Nephron (organoid): ENCODE measurements around the gene CCNL1.
"Not testable (repeated sequence)": the region's sequence is repeated elsewhere in the genome, so short reads cannot be mapped to it uniquely, and the experiment has no call there.

ENCODE experiments used
- H3K27ac Mint-ChIP-seq, 3 experiments: 2 replicates each; pipeline ENCODE4 v1.8.0; 2020; ENCODE audit warnings: mixed read lengths in 3 of 3, mild to moderate bottlenecking in 2 of 3, moderate library complexity in 1 of 3
- H3K27me3 Mint-ChIP-seq: 2 replicates; pipeline ENCODE4 v1.8.0; 2021; ENCODE audit warnings: low read depth, mild to moderate bottlenecking, moderate library complexity, mixed read lengths
- H3K36me3 Mint-ChIP-seq: 2 replicates; pipeline ENCODE4 v1.8.0; 2020; ENCODE audit warnings: low read depth, mixed read lengths
- H3K4me1 Mint-ChIP-seq: 2 replicates; pipeline ENCODE4 v1.8.0; 2020; ENCODE audit warnings: mixed read lengths
- H3K4me3 Mint-ChIP-seq, 3 experiments: 2 replicates each; pipeline ENCODE4 v1.8.0; 2020; ENCODE audit warnings: mild to moderate bottlenecking in 3 of 3, mixed read lengths in 3 of 3, moderate library complexity in 2 of 3
- H3K9me3 Mint-ChIP-seq: 2 replicates; pipeline ENCODE4 v1.8.0; 2020; ENCODE audit warnings: mixed read lengths
- CTCF ChIP-seq, 3 experiments: fragments of 200-600 bp; sonication (generic); IDR thresholded peaks; one replicate each; pipeline ENCODE4 v1.5.0; 2021; ENCODE audit warnings: antibody characterized with exemption in 3 of 3; ENCODE audit not compliant: unreplicated experiment in 3 of 3

CCNL1 gene

GRCh38 chr3:157179365-157179803 is 19.4 kb upstream of the CCNL1 start:
- Mint-ChIP-seq H3K27ac (no peak overlapping the region), H3K4me3 (no peak overlapping the region), H3K36me3 (peaks cover 51% of the 10 kb centered on the region), H3K4me1 (peaks cover 19% of the 10 kb centered on the region), H3K9me3 (peaks cover 35% of the 10 kb centered on the region), H3K27me3 (no peaks in the 10 kb centered on the region)
- no peak for TF ChIP-seq CTCF (IDR thresholded peaks at IDR 0.05; ENCODE audit: unreplicated experiment in 3 of 3)

- H3K4me3 Mint-ChIP-seq = peak overlapping the region in 1 of 3 experiments; percentile 48
- H3K27ac Mint-ChIP-seq, H3K27me3 Mint-ChIP-seq: not testable (repeated sequence)
- H3K36me3 Mint-ChIP-seq = peaks cover 45% of the 10 kb centered on the region
- peaks cover 32% of the 10 kb centered on the region for H3K9me3 Mint-ChIP-seq
- H3K4me1 Mint-ChIP-seq = peaks cover 21% of the 10 kb centered on the region
Measured at GRCh38 chr3:157178503-157179364, 18.8 kb upstream of the CCNL1 start.

GRCh38 chr3:157177801-157178453 is 18.0 kb upstream of the CCNL1 start:
- peak overlapping the region in 2 of 3 experiments; percentile 72 to 82 for H3K4me3 Mint-ChIP-seq
- H3K27ac Mint-ChIP-seq = peak overlapping the region; percentile 18 to 97 (median 96)
- peaks cover 37% of the 10 kb centered on the region for H3K36me3 Mint-ChIP-seq
- H3K27me3 Mint-ChIP-seq = not testable (repeated sequence)
- H3K4me1 Mint-ChIP-seq = peaks cover 21% of the 10 kb centered on the region
- H3K9me3 Mint-ChIP-seq = peaks cover 24% of the 10 kb centered on the region

- no peak for TF ChIP-seq CTCF (IDR thresholded peaks at IDR 0.05; ENCODE audit: unreplicated experiment in 3 of 3)
- H3K27ac Mint-ChIP-seq = peak overlapping the region; percentile 84 to 97 (median 96)
- peak overlapping the region; percentile 72 to 82 (median 81) for H3K4me3 Mint-ChIP-seq
- peaks cover 19% of the 10 kb centered on the region for H3K9me3 Mint-ChIP-seq
- H3K27me3 Mint-ChIP-seq = no peaks in the 10 kb centered on the region
- H3K36me3 Mint-ChIP-seq = peaks cover 32% of the 10 kb centered on the region
- peaks cover 21% of the 10 kb centered on the region for H3K4me1 Mint-ChIP-seq
Measured at GRCh38 chr3:157176934-157177333, 17.0 kb upstream of the CCNL1 start.

GRCh38 chr3:157175691-157176507 is 16.0 kb upstream of the CCNL1 start:
- H3K4me1 Mint-ChIP-seq = peaks cover 26% of the 10 kb centered on the region
- no peak for TF ChIP-seq CTCF (IDR thresholded peaks at IDR 0.05; ENCODE audit: unreplicated experiment in 3 of 3)
- peaks cover 16% of the 10 kb centered on the region for H3K9me3 Mint-ChIP-seq
- H3K27ac Mint-ChIP-seq = peak overlapping the region; percentile 96 to 97 (median 97)
- H3K36me3 Mint-ChIP-seq = peaks cover 27% of the 10 kb centered on the region
- no peaks in the 10 kb centered on the region for H3K27me3 Mint-ChIP-seq
- H3K4me3 Mint-ChIP-seq = peak overlapping the region; percentile 91 to 94 (median 92)

GRCh38 chr3:157174649-157175498 is 14.9 kb upstream of the CCNL1 start:
- TF ChIP-seq CTCF (IDR thresholded peaks at IDR 0.05; ENCODE audit: unreplicated experiment in 3 of 3) = no peak
- H3K4me1 Mint-ChIP-seq = peaks cover 26% of the 10 kb centered on the region
- peaks cover 10% of the 10 kb centered on the region for H3K9me3 Mint-ChIP-seq
- peak overlapping the region; percentile 91 to 94 (median 92) for H3K4me3 Mint-ChIP-seq
- H3K27me3 Mint-ChIP-seq = no peaks in the 10 kb centered on the region
- H3K27ac Mint-ChIP-seq = peak overlapping the region; percentile 96 to 97 (median 97)
- peaks cover 18% of the 10 kb centered on the region for H3K36me3 Mint-ChIP-seq
